Activated naive CD4-positive, alpha-beta T cell treated with anti-CD3 and anti-CD28 coated beads, Interleukin-2, amount 10 ng/mL, durations not matched to agents 7 days and 5 days (primary cell): ENCODE measurements around the gene DNMT1.
"Not testable (repeated sequence)": the region's sequence is repeated elsewhere in the genome, so short reads cannot be mapped to it uniquely, and the experiment has no call there.

Experiments
- CTCF ChIA-PET: fragments of 350-600 bp; sonication (Branson Sonifier 250); formaldehyde crosslinking; loops from one replicate; lab custom pipeline; 2021; ENCODE audit warnings: antibody characterized with exemption; lab: Charles Lee
- DNase-seq: peaks from one replicate; pipeline ENCODE4 v3.0.0-alpha.2; 2020
- H3K27ac Mint-ChIP-seq: one replicate; pipeline ENCODE4 v1.8.0; 2021; ENCODE audit warnings: mild to moderate bottlenecking, moderate library complexity, mixed read lengths
- H3K27me3 Mint-ChIP-seq: one replicate; pipeline ENCODE4 v1.8.0; 2021; ENCODE audit warnings: mild to moderate bottlenecking, mixed read lengths
- H3K36me3 Mint-ChIP-seq: one replicate; pipeline ENCODE4 v1.8.0; 2021; ENCODE audit warnings: mixed read lengths
- H3K4me1 Mint-ChIP-seq: one replicate; pipeline ENCODE4 v1.8.0; 2021; ENCODE audit warnings: mixed read lengths
- H3K4me3 Mint-ChIP-seq: one replicate; pipeline ENCODE4 v1.8.0; 2021; ENCODE audit warnings: mild to moderate bottlenecking, moderate library complexity, mixed read lengths
- H3K9me3 Mint-ChIP-seq: one replicate; pipeline ENCODE4 v1.8.0; 2021; ENCODE audit warnings: mixed read lengths

DNMT1 gene

GRCh38 chr19:10194500-10195198, at the start of gene DNMT1:
Gene DNMT1 (minus strand): TSS chr19:10194953. CDS start chr19:10194899, 54 bp downstream.
- CTCF ChIA-PET: interaction anchor here (0.6 to 4.1 kb wide), 2 partner anchors 18 to 56 kb away, joined by 5 to 16 read pairs; no protein-coding TSS in a partner anchor
- peak within 1 kb of the TSS; percentile 98 for H3K27ac Mint-ChIP-seq
- H3K9me3 Mint-ChIP-seq: no peaks in the 10 kb centered on the region
- DNase-seq: peak; percentile 98
- H3K36me3 Mint-ChIP-seq: peaks cover 27% of the 10 kb centered on the region
- peak within 1 kb of the TSS; percentile 99 for H3K4me3 Mint-ChIP-seq
- H3K27me3 Mint-ChIP-seq: peaks cover 4% of the 10 kb centered on the region
- peaks cover 58% of the 10 kb centered on the region for H3K4me1 Mint-ChIP-seq

- Mint-ChIP-seq H3K36me3 (no peaks in the 10 kb centered on the region), H3K27me3 (no peaks in the 10 kb centered on the region), H3K9me3 (no peaks in the 10 kb centered on the region), H3K4me3 (no peak overlapping the region), H3K27ac (no peak overlapping the region), H3K4me1 (no peaks in the 10 kb centered on the region)
- no peak for DNase-seq
- CTCF ChIA-PET: no interaction called here
These were observed 48.9 kb upstream of the DNMT1 start for GRCh38 chr19:10243606-10244005.

DNA sequence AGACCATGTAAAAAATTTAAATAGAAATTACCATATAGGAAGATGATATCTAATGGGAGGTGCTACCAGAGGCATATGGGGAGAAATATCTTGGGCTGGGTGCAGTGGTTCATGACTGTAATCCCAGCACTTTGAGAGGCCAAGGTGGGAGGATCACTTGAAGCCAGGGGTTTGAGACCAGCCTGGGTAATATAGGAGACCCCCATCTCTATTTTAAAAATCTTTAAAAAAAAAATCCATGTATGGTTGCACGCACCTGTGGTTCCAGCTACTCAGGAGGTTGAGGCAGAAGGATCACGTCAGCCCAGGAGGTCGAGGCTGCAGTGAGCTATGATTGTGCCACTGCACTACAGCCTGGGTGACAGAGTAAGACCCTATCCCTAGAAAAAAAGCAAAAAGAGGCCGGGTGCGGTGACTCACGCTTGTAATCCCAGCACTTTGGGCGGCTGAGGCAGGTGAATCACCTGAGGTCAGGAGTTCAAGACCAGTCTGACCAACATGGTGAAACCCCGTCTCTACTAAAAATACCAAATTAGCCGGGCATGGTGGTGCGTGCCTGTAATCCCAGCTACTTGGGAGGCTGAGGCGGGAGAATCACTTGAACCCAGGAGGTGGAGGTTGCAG, 47.2 kb upstream of the DNMT1 start:
- not testable (repeated sequence) for H3K27ac Mint-ChIP-seq, H3K9me3 Mint-ChIP-seq, H3K36me3 Mint-ChIP-seq, H3K4me3 Mint-ChIP-seq, H3K4me1 Mint-ChIP-seq, DNase-seq, H3K27me3 Mint-ChIP-seq
- CTCF ChIA-PET: interaction anchor here (0.7 to 1.1 kb wide), 2 partner anchors 8 to 30 kb away, joined by 3 to 4 read pairs; no protein-coding TSS in a partner anchor

DNA sequence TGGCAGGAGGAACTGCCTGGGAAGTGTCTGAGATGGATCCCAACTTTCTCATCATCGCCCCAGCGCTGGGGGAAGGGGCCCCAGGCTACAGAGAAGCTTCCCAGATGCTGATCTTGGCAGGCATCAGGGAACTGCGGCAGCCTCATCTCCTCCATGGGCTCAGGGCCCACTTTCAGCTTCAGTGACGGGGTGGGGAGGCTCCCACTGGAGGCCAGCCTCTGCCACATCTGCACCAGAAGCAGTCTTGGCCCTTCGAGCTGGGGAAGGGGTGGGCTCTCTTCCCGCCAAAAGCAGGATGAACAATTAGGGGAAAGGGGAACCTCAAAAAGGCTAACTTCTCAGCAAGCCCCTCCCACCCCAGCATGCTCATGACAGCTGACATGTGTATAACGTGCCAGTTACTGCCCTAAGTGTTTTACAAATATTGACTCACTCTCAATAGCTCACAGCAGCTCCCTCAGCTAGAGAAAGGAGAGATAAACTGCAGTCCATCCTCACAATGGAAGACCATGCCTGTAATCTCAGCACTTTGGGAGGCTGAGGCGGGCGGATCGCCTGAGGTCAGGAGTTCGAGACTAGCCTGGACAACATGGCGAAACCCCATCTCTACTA, 43.5 kb upstream of the DNMT1 start:
- peaks cover 30% of the 10 kb centered on the region for H3K4me1 Mint-ChIP-seq
- H3K27ac Mint-ChIP-seq: no peak overlapping the region
- H3K4me3 Mint-ChIP-seq: no peak overlapping the region
- CTCF ChIA-PET: interaction anchor here (6.9 kb wide), 1 partner anchor 12 kb away, joined by 42 read pairs; the partner anchor contains the start of gene MRPL4
- no peaks in the 10 kb centered on the region for H3K36me3 Mint-ChIP-seq
- H3K27me3 Mint-ChIP-seq: peaks cover 3% of the 10 kb centered on the region
- no peak for DNase-seq
- no peaks in the 10 kb centered on the region for H3K9me3 Mint-ChIP-seq

- CTCF ChIA-PET: interaction anchor here (6.9 kb wide), 1 partner anchor 13 kb away, joined by 42 read pairs; the partner anchor contains the start of gene MRPL4
- H3K27ac Mint-ChIP-seq: no peak overlapping the region
- H3K27me3 Mint-ChIP-seq: peaks cover 5% of the 10 kb centered on the region
- no peaks in the 10 kb centered on the region for H3K9me3 Mint-ChIP-seq
- H3K4me3 Mint-ChIP-seq: no peak overlapping the region
- H3K4me1 Mint-ChIP-seq: peaks cover 30% of the 10 kb centered on the region
- H3K36me3 Mint-ChIP-seq: no peaks in the 10 kb centered on the region
- DNase-seq: no peak
These were observed 42.9 kb upstream of the DNMT1 start for GRCh38 chr19:10237702-10238101.

GRCh38 chr19:10235409-10235808, 40.7 kb upstream of the DNMT1 start:
- not testable (repeated sequence) for H3K4me3 Mint-ChIP-seq, DNase-seq, H3K9me3 Mint-ChIP-seq, H3K36me3 Mint-ChIP-seq
- Mint-ChIP-seq H3K27me3 (peaks cover 19% of the 10 kb centered on the region), H3K4me1 (peaks cover 32% of the 10 kb centered on the region), H3K27ac (peak overlapping the region; percentile 97)
- CTCF ChIA-PET: interaction anchor here (6.9 kb wide), 1 partner anchor 15 kb away, joined by 42 read pairs; the partner anchor contains the start of gene MRPL4

- Mint-ChIP-seq H3K4me1 (peaks cover 32% of the 10 kb centered on the region), H3K27ac (peak overlapping the region; percentile 42), H3K36me3 (no peaks in the 10 kb centered on the region), H3K27me3 (peaks cover 23% of the 10 kb centered on the region), H3K9me3 (no peaks in the 10 kb centered on the region), H3K4me3 (no peak overlapping the region)
- no peak for DNase-seq
- CTCF ChIA-PET: interaction anchor here (6.9 kb wide), 1 partner anchor 16 kb away, joined by 42 read pairs; the partner anchor contains the start of gene MRPL4
These were observed 40.2 kb upstream of the DNMT1 start for GRCh38 chr19:10235003-10235402.

GRCh38 chr19:10233946-10234345, 39.2 kb upstream of the DNMT1 start:
- Mint-ChIP-seq H3K36me3 (no peaks in the 10 kb centered on the region), H3K9me3 (no peaks in the 10 kb centered on the region), H3K4me1 (peaks cover 38% of the 10 kb centered on the region), H3K27ac (no peak overlapping the region), H3K4me3 (no peak overlapping the region), H3K27me3 (peaks cover 29% of the 10 kb centered on the region)
- DNase-seq: no peak
- CTCF ChIA-PET: interaction anchor here (6.9 kb wide), 1 partner anchor 17 kb away, joined by 42 read pairs; the partner anchor contains the start of gene MRPL4

DNA sequence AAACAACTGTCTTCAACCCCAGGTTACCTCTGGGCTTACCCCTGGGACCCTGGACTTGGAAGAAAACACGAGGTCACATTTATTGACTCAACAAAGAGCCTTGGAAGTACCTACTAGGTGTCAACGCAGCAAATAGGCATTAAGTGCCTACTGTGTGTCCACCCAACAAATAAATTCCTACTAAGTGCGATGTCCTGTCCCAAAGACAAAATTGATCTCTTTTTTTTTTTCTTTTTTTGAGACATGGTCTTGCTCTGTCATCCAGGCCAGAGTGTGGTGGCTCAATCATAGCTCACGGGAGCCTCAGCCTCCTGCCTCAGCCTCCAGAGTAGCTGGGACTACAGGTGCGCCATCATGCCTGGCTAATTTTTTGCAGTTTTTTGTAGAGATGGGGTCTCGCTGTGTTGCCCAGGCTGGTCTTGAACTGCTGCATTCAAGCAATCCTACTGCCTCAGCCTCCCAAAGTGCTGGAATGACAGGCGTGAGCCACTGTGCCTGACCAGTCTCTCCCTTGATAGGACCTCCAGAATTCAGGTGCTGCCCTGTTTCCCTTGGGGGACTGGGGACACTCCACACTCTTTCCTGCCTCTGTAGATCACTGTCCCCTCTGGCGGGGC, 37.0 kb upstream of the DNMT1 start:
- Mint-ChIP-seq H3K4me3 (peak overlapping the region; percentile 83), H3K27ac (peak overlapping the region; percentile 55), H3K27me3 (peaks cover 29% of the 10 kb centered on the region), H3K9me3 (no peaks in the 10 kb centered on the region), H3K36me3 (no peaks in the 10 kb centered on the region), H3K4me1 (peaks cover 30% of the 10 kb centered on the region)
- no peak for DNase-seq
- CTCF ChIA-PET: no interaction called here

GRCh38 chr19:10230861-10231611, 36.3 kb upstream of the DNMT1 start, which contains the start of gene S1PR2:
Gene S1PR2 (minus strand): TSS chr19:10231331. CDS start chr19:10224905, 6,426 bp downstream.
- DNase-seq: peak; percentile 75
- H3K4me3 Mint-ChIP-seq: peak within 1 kb of the TSS; percentile 83
- peaks cover 26% of the 10 kb centered on the region for H3K27me3 Mint-ChIP-seq
- H3K27ac Mint-ChIP-seq: peak within 1 kb of the TSS; percentile 69
- no peaks in the 10 kb centered on the region for H3K9me3 Mint-ChIP-seq
- H3K36me3 Mint-ChIP-seq: no peaks in the 10 kb centered on the region
- CTCF ChIA-PET: no interaction called here
- H3K4me1 Mint-ChIP-seq: peaks cover 23% of the 10 kb centered on the region

- peak; percentile 69 for DNase-seq
- peak overlapping the region; percentile 69 for H3K27ac Mint-ChIP-seq
- H3K36me3 Mint-ChIP-seq: no peaks in the 10 kb centered on the region
- H3K4me1 Mint-ChIP-seq: peaks cover 16% of the 10 kb centered on the region
- peaks cover 26% of the 10 kb centered on the region for H3K27me3 Mint-ChIP-seq
- H3K9me3 Mint-ChIP-seq: no peaks in the 10 kb centered on the region
- H3K4me3 Mint-ChIP-seq: peak overlapping the region; percentile 83
- CTCF ChIA-PET: no interaction called here
These were observed 35.6 kb upstream of the DNMT1 start for GRCh38 chr19:10230173-10230860.

DNA sequence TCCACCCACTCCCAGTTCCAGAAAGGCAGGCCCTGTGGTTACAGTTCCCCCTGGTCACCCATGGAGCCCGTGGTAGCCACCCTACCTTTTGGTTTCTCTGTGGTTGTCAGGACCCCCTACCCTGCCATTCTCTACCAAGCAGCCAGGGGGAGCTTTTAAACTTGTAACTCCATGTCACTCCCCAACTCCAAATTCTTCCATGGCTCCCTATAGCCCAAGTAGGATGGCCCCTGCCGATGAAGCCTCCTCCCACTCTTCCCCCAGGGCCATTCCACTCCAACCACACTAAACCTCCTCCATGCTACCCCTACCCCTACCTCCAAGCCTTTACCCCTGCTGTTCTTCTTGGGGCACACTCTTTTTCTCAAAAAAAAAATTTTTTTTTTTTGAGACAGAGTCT, 34.2 kb upstream of the DNMT1 start:
- peaks cover 26% of the 10 kb centered on the region for H3K27me3 Mint-ChIP-seq
- peaks cover 11% of the 10 kb centered on the region for H3K4me1 Mint-ChIP-seq
- no peaks in the 10 kb centered on the region for H3K36me3 Mint-ChIP-seq
- no peaks in the 10 kb centered on the region for H3K9me3 Mint-ChIP-seq
- peak overlapping the region; percentile 67 for H3K4me3 Mint-ChIP-seq
- peak; percentile 64 for DNase-seq
- no peak overlapping the region for H3K27ac Mint-ChIP-seq
- CTCF ChIA-PET: interaction anchor here (0.8 to 4.3 kb wide), 9 partner anchors 11 to 86 kb away, joined by 3 to 35 read pairs (median 3); partner anchors contain the start of gene MRPL4

GRCh38 chr19:10228393-10228792, 33.6 kb upstream of the DNMT1 start:
- CTCF ChIA-PET: interaction anchor here (0.6 to 4.3 kb wide), 12 partner anchors 8 to 86 kb away, joined by 3 to 35 read pairs (median 3); partner anchors contain the start of gene MRPL4
- no peak overlapping the region for H3K27ac Mint-ChIP-seq
- no peak for DNase-seq

More at GRCh38 chr19:10228393-10228792, 33.6 kb upstream of the DNMT1 start:
- Mint-ChIP-seq H3K9me3 (no peaks in the 10 kb centered on the region), H3K27me3 (peaks cover 26% of the 10 kb centered on the region), H3K36me3 (no peaks in the 10 kb centered on the region), H3K4me3 (no peak overlapping the region), H3K4me1 (peaks cover 10% of the 10 kb centered on the region)
